Measurements from ENCODE around the gene PAFAH1B2.

The PAFAH1B2 gene

DNA sequence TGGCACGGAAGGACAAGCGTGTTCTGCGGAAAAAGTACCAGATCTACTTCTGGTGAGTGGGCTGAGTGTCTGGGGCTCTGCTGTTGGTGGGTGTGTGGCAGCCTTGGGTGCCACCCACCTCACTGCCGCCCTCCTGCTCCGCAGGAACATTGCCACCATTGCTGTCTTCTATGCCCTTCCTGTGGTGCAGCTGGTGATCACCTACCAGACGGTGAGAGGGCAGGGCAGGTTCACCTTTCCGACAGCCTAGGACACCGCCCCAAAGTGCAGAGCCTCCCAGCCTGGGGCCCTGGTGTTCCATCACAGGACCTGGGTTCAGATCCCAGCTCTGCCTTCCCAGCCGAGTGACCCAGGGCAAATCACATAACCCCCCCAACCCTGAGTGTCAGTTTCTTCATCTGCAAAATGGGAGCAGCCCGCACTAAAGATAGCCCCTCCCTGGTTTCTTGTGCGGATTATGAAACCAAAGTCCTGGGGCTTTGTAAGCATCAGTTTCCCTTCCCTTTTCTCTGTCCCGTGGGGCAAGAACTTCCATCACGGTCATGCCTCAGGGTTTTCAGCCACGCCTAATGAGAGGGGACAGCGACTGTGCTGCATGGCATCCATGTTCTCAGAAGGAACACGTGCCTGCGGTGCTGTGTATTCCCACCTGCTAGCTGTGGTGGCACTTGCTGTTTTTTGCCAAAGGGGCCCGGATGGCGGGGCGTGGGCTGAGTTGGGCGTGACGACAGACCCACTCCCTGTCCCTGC lies 45.3 kb downstream of the PAFAH1B2 start:
- no peak for DNase-seq

DNA sequence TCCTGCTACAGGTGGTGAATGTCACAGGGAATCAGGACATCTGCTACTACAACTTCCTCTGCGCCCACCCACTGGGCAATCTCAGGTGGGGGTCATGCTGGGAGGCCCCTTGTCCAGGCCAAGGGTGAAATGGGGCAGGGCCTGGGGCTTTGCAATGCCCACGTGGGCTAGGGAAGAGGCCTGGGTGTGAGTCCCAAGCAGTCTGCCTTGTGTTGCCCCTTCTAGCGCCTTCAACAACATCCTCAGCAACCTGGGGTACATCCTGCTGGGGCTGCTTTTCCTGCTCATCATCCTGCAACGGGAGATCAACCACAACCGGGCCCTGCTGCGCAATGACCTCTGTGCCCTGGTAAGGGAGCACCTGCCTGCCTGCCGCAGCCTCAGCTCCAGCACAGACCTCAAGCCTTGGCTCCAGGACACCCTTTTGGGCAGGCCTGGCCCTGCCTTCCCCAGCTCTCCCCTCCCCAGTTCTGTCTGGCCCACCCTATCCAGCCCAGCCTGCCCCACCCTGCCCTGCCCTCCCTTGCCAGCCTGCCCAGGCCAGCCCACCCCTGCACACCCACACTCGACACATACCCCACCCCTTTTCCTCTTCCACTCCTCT lies 46.0 kb downstream of the PAFAH1B2 start:
- DNase-seq: no peak

DNA sequence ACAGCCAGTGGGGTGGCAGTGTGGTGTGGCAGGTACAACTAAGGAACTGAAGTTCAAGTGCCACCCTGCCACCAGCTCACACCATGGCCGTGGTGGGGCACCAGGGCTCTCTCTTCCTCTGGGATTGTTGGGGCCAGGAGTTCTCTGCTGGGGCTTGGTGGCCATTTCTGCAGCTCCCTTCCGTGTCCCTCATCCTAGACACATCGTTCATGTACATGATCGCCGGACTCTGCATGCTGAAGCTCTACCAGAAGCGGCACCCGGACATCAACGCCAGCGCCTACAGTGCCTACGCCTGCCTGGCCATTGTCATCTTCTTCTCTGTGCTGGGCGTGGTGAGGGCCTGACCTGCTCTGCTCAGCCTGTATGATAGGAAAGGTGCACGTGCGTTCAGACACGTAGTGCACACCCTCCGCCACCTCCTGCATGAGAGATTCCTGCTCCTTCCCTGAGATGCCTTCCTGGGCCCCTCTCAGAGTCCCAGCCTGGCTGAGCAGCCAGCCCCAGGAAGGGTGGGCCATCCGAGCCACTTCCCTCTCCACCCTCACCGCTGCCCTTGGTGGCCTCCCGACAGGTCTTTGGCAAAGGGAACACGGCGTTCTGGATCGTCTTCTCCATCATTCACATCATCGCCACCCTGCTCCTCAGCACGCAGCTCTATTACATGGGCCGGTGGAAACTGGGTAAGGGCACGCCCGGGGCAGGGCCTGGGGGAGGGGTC lies 47.8 kb downstream of the PAFAH1B2 start:
- no peak for DNase-seq

DNA sequence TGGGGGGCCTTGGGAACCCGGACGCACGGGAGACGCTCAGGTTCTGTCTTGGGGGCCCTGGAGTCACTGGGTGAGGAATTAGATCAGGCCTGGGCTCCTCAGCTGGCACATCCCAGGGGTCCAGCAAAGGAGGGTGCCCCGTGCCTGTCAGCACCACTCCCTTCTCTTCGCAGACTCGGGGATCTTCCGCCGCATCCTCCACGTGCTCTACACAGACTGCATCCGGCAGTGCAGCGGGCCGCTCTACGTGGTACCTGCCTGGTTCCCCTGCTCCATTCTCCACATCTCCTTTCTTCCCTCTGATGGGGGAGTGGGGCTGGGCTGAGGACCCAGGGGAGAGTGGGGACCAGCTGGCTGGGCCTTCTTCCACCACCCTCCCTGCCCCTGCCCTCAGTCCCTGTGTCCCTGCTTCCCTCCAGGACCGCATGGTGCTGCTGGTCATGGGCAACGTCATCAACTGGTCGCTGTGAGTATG lies 48.4 kb downstream of the PAFAH1B2 start:
- DNase-seq: no peak

DNA sequence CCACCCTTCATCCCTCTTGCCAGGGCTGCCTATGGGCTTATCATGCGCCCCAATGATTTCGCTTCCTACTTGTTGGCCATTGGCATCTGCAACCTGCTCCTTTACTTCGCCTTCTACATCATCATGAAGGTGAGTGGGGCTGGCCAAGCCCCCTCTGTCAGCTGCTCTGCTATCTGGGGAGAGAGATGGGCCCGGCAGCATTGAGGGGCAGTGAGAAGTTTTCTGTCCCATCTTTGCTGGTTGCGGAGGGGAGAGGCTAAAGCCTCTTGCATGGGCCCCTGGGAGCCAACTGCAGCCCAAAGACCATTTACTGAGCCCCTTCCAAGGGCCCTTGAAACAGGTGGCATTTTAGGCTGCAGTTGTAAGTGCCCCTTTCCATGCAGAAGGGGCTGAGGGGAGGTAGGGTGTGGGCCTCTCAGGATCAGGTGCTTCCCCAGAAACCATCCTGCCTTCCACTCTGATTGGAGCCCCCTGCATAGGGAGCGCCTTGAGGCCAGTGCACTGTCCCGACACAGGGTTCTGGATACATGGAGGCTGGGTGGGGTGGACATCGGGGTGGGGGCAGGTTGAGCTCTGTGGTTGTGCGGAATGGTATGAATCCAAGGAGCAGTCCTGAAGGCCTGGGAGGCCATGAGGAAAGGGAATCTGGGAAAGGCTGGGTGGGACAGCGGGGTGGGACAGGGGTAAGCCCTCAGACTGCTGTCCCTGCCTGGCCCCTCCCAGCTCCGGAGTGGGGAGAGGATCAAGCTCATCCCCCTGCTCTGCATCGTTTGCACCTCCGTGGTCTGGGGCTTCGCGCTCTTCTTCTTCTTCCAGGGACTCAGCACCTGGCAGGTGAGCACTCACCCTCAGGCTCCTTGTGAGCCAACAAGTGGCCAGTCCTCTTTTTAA lies 49.3 kb downstream of the PAFAH1B2 start:
- DNase-seq: no peak

DNA sequence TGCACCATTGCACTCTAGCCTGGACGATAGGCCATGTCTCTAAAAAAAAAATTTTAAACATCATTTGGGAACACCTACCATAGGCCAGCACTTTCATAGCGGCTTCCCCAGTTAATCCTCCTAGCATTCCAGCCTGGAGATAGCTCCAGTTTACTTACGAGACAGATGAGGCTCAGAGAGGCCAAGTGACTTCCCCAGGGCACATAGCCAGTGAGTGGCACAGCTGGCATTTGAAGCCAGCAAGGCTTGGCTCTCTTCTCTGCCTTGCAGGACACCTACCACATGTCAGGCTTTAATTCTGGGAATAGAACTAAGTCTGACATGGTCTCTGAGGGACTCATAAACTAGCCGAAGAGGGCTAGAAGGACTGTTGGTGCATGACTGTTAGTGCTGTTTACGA lies 50.2 kb downstream of the PAFAH1B2 start:
- DNase-seq: no peak

DNA sequence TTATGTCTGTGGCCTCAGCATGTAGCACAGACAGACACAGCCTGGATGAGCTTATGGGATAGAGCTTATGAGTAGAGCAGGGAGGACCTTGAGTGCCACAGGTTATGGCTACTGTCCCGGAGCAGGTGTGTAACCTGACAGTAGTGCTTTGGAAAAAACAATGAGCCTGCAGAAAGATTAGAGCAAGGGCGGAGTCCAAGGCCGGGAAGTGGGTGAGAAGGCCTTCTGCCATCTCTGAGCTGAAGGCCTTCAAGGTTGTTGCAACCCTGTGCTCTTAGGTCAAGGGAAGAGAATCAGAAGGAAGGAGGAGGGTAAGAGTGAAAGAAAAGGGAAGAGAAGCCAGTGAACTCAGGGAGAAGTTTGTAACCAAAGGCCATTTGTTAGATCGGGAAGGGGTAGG lies 51.2 kb downstream of the PAFAH1B2 start:
- no peak for DNase-seq

DNA sequence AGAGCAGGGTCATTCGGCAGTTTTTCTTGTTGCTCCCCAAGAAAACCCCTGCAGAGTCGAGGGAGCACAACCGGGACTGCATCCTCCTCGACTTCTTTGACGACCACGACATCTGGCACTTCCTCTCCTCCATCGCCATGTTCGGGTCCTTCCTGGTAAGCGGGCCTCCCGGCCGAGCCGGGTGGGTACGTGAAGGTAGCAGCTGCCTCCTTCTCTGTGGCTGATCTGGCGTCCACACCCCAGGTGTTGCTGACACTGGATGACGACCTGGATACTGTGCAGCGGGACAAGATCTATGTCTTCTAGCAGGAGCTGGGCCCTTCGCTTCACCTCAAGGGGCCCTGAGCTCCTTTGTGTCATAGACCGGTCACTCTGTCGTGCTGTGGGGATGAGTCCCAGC lies 51.7 kb downstream of the PAFAH1B2 start:
- DNase-seq: no peak

DNA sequence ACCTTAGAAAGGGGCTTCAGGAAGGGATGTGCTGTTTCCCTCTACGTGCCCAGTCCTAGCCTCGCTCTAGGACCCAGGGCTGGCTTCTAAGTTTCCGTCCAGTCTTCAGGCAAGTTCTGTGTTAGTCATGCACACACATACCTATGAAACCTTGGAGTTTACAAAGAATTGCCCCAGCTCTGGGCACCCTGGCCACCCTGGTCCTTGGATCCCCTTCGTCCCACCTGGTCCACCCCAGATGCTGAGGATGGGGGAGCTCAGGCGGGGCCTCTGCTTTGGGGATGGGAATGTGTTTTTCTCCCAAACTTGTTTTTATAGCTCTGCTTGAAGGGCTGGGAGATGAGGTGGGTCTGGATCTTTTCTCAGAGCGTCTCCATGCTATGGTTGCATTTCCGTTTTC lies 52.9 kb downstream of the PAFAH1B2 start:
- no peak for DNase-seq

DNA sequence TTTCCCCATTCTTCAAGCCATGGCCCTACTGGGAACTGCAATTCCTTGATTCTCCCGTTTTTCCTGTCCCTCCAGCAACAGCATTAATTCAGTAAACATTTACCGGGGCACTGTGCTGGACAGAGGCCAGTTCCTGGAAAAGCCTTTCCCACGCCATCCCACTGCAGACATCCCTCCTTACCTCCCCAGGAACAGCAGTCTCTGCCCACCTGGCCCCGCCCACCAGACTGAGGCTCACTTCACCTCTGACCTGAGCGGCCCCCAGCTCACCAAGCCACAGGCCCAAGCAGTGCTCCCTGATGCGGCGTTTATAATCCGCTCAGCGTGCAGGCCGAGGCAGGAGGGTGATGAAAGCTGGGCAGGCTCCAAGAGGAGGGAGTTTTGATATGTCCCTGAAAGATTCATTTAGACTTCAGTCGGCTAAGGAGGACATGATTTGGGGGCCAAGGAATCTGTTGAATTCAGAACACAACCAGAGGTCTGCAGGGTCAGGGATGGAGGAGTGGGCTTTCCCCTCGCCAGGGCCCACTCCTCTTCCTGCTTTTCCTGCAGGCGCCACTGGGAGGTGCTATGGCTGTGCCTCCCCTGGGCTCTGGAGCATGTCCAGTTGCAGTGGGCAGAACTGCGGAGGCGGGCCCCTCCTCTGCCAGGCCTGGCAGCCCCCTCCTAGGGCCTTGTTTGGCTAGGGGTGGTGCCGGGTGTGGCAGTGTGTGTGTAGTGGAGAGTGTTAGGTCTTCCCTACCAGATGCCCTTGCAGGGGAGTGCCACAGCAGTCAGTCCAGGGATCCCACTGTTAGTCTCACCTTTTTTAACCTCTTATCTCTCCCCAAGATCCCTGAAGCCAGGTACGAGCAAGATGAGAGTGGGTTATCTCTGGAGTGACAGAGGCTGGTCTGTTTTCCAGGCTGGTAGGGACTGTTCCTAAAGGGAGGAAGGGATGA lies 53.7 kb downstream of the PAFAH1B2 start:
- DNase-seq: no peak

DNA sequence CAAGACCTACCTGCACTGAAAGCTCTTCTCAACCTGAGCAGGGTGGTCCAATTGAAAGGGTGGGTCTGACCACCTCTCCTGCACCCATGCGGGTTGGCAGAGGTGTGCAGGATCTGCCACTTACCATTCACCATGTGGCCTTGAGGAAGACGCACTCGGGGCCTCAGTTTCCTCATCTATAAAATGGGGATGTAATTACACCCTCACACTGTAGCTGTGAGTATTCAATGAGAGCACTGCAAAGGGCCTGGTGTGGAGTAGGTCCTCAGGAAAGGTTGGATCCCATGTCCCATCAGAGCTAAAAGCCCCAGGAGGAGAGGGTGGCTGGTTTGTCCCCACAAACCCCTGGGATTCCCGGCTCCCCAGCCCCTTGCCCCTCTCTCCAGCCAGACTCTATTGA lies 54.5 kb downstream of the PAFAH1B2 start:
- DNase-seq: no peak

DNA sequence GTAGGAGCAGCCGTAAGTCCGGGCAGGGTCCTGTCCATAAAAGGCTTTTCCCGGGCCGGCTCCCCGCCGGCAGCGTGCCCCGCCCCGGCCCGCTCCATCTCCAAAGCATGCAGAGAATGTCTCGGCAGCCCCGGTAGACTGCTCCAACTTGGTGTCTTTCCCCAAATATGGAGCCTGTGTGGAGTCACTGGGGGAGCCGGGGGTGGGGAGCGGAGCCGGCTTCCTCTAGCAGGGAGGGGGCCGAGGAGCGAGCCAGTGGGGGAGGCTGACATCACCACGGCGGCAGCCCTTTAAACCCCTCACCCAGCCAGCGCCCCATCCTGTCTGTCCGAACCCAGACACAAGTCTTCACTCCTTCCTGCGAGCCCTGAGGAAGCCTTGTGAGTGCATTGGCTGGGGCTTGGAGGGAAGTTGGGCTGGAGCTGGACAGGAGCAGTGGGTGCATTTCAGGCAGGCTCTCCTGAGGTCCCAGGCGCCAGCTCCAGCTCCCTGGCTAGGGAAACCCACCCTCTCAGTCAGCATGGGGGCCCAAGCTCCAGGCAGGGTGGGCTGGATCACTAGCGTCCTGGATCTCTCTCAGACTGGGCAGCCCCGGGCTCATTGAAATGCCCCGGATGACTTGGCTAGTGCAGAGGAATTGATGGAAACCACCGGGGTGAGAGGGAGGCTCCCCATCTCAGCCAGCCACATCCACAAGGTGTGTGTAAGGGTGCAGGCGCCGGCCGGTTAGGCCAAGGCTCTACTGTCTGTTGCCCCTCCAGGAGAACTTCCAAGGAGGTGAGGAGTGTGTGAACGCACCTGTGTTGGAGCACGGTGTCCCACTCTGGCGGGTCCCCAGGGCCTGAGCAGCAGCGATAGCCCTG lies 55.2 kb downstream of the PAFAH1B2 start, which contains the start of gene TAGLN:
TAGLN (plus strand) TSS at position 318 of the 863 bp plus-strand sequence. CDS start 3,644 bp downstream, outside the sequence.
- DNase-seq: no peak

DNA sequence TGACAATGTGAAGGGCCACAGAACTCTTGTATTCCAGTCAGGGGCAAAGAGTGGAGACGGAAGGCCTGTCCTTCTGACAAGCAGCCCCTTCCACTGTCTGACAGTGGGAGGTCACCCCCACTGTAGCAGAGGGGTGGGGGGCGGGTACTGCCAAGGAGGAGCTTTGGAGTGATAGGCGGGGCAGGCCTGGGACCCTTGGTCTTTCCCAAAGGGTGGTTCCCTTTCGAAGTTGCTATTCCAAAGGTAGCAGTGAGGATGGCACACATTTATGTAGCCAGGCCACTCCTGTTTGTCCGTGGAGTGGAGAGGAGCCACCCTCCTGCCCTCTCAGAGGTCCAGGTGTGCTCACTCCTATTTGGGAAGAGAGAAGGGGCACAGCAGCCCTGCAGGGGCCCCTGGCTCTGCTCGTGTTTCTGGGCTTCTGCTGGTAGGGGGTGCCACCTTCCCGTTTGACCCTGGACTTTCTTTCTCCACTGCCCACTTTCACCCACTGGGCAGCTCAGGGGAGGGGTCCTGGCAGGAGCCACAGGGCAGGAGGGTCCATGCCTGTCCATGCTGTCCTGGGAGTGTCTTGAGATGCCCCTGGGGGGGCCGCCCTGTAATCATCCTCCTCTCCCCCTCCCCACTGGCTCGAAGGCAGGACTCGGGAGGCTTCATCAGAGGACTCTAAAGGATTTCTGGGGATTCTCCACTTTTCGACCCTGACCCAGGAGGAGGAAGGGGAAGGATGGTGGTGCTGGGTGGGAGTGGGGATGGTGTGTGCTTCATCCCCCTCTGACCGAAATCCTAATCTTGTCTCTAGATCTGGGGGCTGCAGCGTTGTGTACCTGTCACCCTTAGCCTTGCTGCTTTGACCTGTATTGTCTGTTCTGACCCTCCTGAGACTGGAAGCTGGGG lies 56.1 kb downstream of the PAFAH1B2 start:
- DNase-seq: no peak

DNA sequence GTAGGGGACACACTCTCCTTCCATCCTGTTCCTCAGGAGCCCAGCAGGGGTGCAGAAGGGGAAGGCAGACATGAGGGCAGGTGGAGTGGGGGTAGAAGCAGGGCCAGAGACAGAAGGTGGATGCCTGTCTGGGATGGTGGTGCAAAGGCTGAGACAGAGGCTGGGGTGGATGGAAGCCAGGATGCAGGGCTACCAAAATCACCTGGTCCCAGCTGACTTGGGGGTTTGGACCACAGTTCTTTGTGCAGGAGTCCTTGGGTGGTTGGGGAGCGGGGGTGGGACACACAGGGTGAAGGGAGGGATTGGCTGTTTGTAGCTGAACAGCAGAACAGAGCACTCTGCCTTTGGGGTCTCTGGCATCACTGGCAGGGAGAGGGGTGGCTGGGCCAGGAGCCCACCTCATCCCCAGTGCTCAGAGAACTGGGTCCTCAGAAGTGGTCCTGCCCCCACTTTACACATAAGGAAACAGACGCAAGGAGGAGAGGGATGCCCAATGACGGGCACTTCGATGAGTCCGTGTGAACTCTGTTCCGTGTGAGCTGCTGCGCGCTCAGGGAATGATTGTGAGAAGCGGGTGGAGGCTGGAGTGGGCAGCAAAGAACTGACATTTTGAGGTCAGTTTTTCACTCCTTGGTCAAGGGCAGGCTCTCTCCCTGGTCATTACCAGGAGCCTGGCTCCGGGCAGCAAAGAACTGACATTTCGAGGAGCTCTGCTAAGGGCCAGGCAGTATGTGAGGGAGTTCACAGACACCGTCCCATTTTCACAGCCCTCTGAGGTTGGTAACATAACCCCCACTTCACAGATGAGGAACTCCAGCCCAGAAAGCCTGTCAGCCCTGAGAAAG lies 56.9 kb downstream of the PAFAH1B2 start:
- no peak for DNase-seq

DNA sequence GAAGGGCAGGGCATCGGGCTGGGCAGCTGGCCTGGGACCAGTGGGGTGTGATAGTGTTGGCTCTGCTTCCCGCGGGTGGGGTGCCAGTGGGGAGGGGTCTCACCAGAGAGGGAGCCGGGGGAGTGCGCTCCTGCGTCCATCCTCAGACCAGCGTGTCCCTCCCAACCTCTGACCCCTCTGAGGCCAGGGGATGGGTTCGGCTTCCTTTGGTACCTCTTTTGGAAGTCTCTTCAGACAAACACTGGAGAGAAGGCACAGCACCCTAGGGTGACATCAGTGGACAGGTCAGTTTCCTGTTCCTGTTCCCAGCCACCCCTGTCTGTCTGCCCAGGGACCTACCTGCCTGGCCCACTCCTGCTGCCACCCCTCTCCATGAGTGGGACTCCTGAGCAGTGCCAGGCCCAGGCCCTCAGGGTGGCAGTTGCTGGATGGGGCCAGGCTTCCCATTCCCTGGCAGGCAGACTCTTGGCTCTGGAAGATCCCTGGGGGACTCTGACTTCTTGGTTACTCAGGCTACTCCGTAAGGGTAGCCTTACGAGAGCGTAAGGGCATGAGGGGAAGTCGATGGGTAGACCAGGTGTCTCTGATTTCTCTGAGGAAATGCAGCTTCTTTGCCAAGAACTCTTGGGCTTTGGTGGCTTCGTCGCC lies 57.7 kb downstream of the PAFAH1B2 start:
- DNase-seq: no peak

DNA sequence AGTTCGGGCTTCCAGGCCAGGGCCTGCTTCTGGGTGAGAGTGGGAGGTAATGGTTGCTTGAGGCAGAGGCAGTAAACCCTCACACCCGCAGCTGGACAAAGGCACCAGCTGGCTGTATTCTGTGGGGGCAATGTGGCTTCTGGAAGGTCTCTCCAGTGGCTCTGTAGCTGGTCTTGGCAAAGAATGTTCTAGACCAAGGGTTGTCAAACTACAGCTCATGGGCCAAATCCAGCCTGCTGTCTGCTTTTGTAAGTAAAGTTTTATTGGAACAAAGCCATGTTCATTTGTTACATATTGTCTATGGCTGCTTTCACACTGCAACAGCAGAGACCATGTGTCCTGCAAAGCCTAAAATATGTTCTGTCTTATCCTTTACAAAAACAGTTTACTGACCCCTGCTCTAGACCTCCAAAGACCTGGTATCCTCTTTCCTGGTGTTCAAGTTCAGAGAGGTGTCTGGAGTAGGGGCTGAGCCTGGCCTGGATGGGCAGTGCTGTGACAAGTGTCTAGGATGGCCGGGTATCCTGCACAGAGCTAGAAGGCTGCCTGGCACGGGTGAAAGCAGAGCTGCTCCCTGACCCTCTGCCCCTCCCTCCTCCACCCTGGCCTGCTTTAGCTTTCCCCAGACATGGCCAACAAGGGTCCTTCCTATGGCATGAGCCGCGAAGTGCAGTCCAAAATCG lies 58.4 kb downstream of the PAFAH1B2 start:
- DNase-seq: no peak

DNA sequence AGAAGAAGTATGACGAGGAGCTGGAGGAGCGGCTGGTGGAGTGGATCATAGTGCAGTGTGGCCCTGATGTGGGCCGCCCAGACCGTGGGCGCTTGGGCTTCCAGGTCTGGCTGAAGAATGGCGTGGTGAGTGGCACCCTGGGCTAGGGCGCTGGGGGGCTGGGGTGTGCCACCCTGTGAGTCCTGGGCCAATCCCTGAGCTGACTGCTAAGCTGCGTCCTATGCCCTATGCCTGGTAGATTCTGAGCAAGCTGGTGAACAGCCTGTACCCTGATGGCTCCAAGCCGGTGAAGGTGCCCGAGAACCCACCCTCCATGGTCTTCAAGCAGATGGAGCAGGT lies 59.0 kb downstream of the PAFAH1B2 start:
- DNase-seq: no peak

Data from activated gamma-delta T cell (primary cell).